Activated naive CD4-positive, alpha-beta T cell treated with anti-CD3 and anti-CD28 coated beads, Interleukin-2, amount 50 U/mL, for 24 hours (primary cell): Measurements from ENCODE around the gene HSD11B2.
"Not testable (repeated sequence)": the region's sequence is repeated elsewhere in the genome, so short reads cannot be mapped to it uniquely, and the experiment has no call there.

Experiments
- H3K27ac Mint-ChIP-seq: one replicate; pipeline ENCODE4 v1.8.0; 2021; ENCODE audit warnings: mild to moderate bottlenecking, mixed read lengths
- H3K27me3 Mint-ChIP-seq: one replicate; pipeline ENCODE4 v1.8.0; 2021; ENCODE audit warnings: mixed read lengths
- H3K36me3 Mint-ChIP-seq: one replicate; pipeline ENCODE4 v1.8.0; 2021; ENCODE audit warnings: mixed read lengths
- H3K4me1 Mint-ChIP-seq: one replicate; pipeline ENCODE4 v1.8.0; 2021; ENCODE audit warnings: mixed read lengths
- H3K4me3 Mint-ChIP-seq: one replicate; pipeline ENCODE4 v1.8.0; 2021; ENCODE audit warnings: mild to moderate bottlenecking, mixed read lengths
- H3K9me3 Mint-ChIP-seq: one replicate; pipeline ENCODE4 v1.8.0; 2021; ENCODE audit warnings: mixed read lengths

Gene HSD11B2

GRCh38 chr16:67405336-67405735 is 25.6 kb upstream of the HSD11B2 start:
- Mint-ChIP-seq H3K27me3 (peaks cover 2% of the 10 kb centered on the region), H3K4me1 (no peaks in the 10 kb centered on the region), H3K4me3 (no peak overlapping the region), H3K27ac (no peak overlapping the region), H3K36me3 (no peaks in the 10 kb centered on the region), H3K9me3 (no peaks in the 10 kb centered on the region)

GRCh38 chr16:67406111-67406971 is 24.6 kb upstream of the HSD11B2 start:
- H3K4me1 Mint-ChIP-seq = no peaks in the 10 kb centered on the region
- H3K9me3 Mint-ChIP-seq = no peaks in the 10 kb centered on the region
- H3K27ac Mint-ChIP-seq = no peak overlapping the region
- no peaks in the 10 kb centered on the region for H3K36me3 Mint-ChIP-seq
- peaks cover 3% of the 10 kb centered on the region for H3K27me3 Mint-ChIP-seq
- H3K4me3 Mint-ChIP-seq = no peak overlapping the region

GRCh38 chr16:67407176-67407787 is 23.6 kb upstream of the HSD11B2 start:
- H3K27ac Mint-ChIP-seq = no peak overlapping the region
- no peaks in the 10 kb centered on the region for H3K4me1 Mint-ChIP-seq
- H3K36me3 Mint-ChIP-seq = no peaks in the 10 kb centered on the region

GRCh38 chr16:67407788-67408452 is 23.0 kb upstream of the HSD11B2 start:
- Mint-ChIP-seq H3K4me3 (no peak overlapping the region), H3K27ac (no peak overlapping the region), H3K4me1 (no peaks in the 10 kb centered on the region), H3K9me3 (no peaks in the 10 kb centered on the region), H3K36me3 (no peaks in the 10 kb centered on the region), H3K27me3 (peaks cover 2% of the 10 kb centered on the region)

More at GRCh38 chr16:67407176-67407787, 23.6 kb upstream of the HSD11B2 start:
- H3K4me3 Mint-ChIP-seq = no peak overlapping the region
- H3K27me3 Mint-ChIP-seq = peaks cover 2% of the 10 kb centered on the region
- no peaks in the 10 kb centered on the region for H3K9me3 Mint-ChIP-seq

GRCh38 chr16:67409631-67410030 is 21.3 kb upstream of the HSD11B2 start:
- H3K4me3 Mint-ChIP-seq = no peak overlapping the region
- H3K9me3 Mint-ChIP-seq = no peaks in the 10 kb centered on the region
- H3K27me3 Mint-ChIP-seq = peaks cover 4% of the 10 kb centered on the region
- H3K4me1 Mint-ChIP-seq = no peaks in the 10 kb centered on the region
- H3K36me3 Mint-ChIP-seq = no peaks in the 10 kb centered on the region
- H3K27ac Mint-ChIP-seq = no peak overlapping the region

- Mint-ChIP-seq H3K4me1 (peaks cover 4% of the 10 kb centered on the region), H3K9me3 (no peaks in the 10 kb centered on the region), H3K27me3 (peaks cover 7% of the 10 kb centered on the region), H3K27ac (no peak overlapping the region), H3K36me3 (no peaks in the 10 kb centered on the region), H3K4me3 (no peak overlapping the region)
Measured at GRCh38 chr16:67411339-67411738, 19.6 kb upstream of the HSD11B2 start.

GRCh38 chr16:67412294-67412693 is 18.6 kb upstream of the HSD11B2 start:
- H3K9me3 Mint-ChIP-seq = no peaks in the 10 kb centered on the region
- H3K27me3 Mint-ChIP-seq = peaks cover 13% of the 10 kb centered on the region
- H3K36me3 Mint-ChIP-seq = no peaks in the 10 kb centered on the region
- peaks cover 8% of the 10 kb centered on the region for H3K4me1 Mint-ChIP-seq
- peak overlapping the region; percentile 4 for H3K27ac Mint-ChIP-seq
- no peak overlapping the region for H3K4me3 Mint-ChIP-seq

GRCh38 chr16:67413978-67414911 is 16.7 kb upstream of the HSD11B2 start:
- Mint-ChIP-seq H3K27me3 (peaks cover 18% of the 10 kb centered on the region), H3K27ac (no peak overlapping the region), H3K4me3 (no peak overlapping the region), H3K9me3 (no peaks in the 10 kb centered on the region), H3K36me3 (no peaks in the 10 kb centered on the region), H3K4me1 (peaks cover 8% of the 10 kb centered on the region)

GRCh38 chr16:67415421-67415820 is 15.5 kb upstream of the HSD11B2 start:
- not testable (repeated sequence) for H3K4me1 Mint-ChIP-seq, H3K9me3 Mint-ChIP-seq, H3K36me3 Mint-ChIP-seq, H3K27ac Mint-ChIP-seq
- H3K27me3 Mint-ChIP-seq = peaks cover 23% of the 10 kb centered on the region
- H3K4me3 Mint-ChIP-seq = peak overlapping the region; percentile 11

GRCh38 chr16:67415872-67416793 is 14.8 kb upstream of the HSD11B2 start, which contains the start of gene ZDHHC1:
Gene ZDHHC1 (minus strand): TSS chr16:67416477. CDS start chr16:67407775, 8,702 bp downstream.
- peaks cover 22% of the 10 kb centered on the region for H3K27me3 Mint-ChIP-seq

GRCh38 chr16:67417333-67418061 is 13.4 kb upstream of the HSD11B2 start:
- peak overlapping the region; percentile 12 for H3K27ac Mint-ChIP-seq
- H3K4me1 Mint-ChIP-seq = peaks cover 8% of the 10 kb centered on the region
- peak overlapping the region; percentile 66 for H3K4me3 Mint-ChIP-seq
- H3K36me3 Mint-ChIP-seq = no peaks in the 10 kb centered on the region
- peaks cover 21% of the 10 kb centered on the region for H3K27me3 Mint-ChIP-seq
- no peaks in the 10 kb centered on the region for H3K9me3 Mint-ChIP-seq

More at GRCh38 chr16:67415872-67416793, 14.8 kb upstream of the HSD11B2 start, which contains the start of gene ZDHHC1:
- peak within 1 kb of the TSS; percentile 88 for H3K4me3 Mint-ChIP-seq
- H3K4me1 Mint-ChIP-seq = peaks cover 8% of the 10 kb centered on the region
- H3K36me3 Mint-ChIP-seq = no peaks in the 10 kb centered on the region
- no peaks in the 10 kb centered on the region for H3K9me3 Mint-ChIP-seq
- no peak within 1 kb of the TSS for H3K27ac Mint-ChIP-seq

- Mint-ChIP-seq H3K4me3 (no peak overlapping the region), H3K27me3 (peaks cover 19% of the 10 kb centered on the region), H3K4me1 (peaks cover 8% of the 10 kb centered on the region), H3K27ac (peak overlapping the region; percentile 4), H3K9me3 (no peaks in the 10 kb centered on the region), H3K36me3 (no peaks in the 10 kb centered on the region)
Measured at GRCh38 chr16:67419502-67419901, 11.4 kb upstream of the HSD11B2 start.

GRCh38 chr16:67419931-67420330 is 11.0 kb upstream of the HSD11B2 start:
- H3K9me3 Mint-ChIP-seq = no peaks in the 10 kb centered on the region
- H3K4me1 Mint-ChIP-seq = peaks cover 8% of the 10 kb centered on the region
- H3K4me3 Mint-ChIP-seq = no peak overlapping the region
- H3K27ac Mint-ChIP-seq = no peak overlapping the region
- peaks cover 19% of the 10 kb centered on the region for H3K27me3 Mint-ChIP-seq
- H3K36me3 Mint-ChIP-seq = no peaks in the 10 kb centered on the region
